Ovary (tissue), 9 donors: ENCODE measurements around the gene DDAH2. TPM values are rescaled to one million over a fixed set of nuclear protein-coding genes. Genes with fewer than 3 reads are reported as not detected.

ENCODE experiments used
- DNase-seq, 5 donors: peaks; one replicate each; pipeline ENCODE4 v3.0.0-alpha.2; 2019 to 2020
- H3K27ac ChIP-seq, 2 donors: fragments of 200-600 bp; one replicate each; pipeline versions ENCODE4 v1.5.1 to v1.8.0; 2019 to 2022
- H3K27me3 ChIP-seq: fragments of 200-600 bp; one replicate; pipeline ENCODE4 v1.8.0; 2022
- H3K36me3 ChIP-seq: fragments of 200-600 bp; sonication (generic); one replicate; pipeline ENCODE4 v1.5.1; 2019
- H3K4me1 ChIP-seq: one replicate; pipeline ENCODE4 v1.8.1; 2013; ENCODE audit warnings: mild to moderate bottlenecking, moderate library complexity; ENCODE audit not compliant: insufficient read depth
- H3K4me3 ChIP-seq: fragments of 200-600 bp; sonication (generic); one replicate; pipeline ENCODE4 v1.5.1; 2017
- H3K9me3 ChIP-seq, 2 donors: fragments of 200-600 bp in 1 of 2; sonication (generic) in 1 of 2; one replicate each; pipeline versions ENCODE4 v1.5.1 to v1.8.1; 2013 to 2019; ENCODE audit warnings: mild to moderate bottlenecking in 1 of 2, moderate library complexity in 1 of 2
- EP300 ChIP-seq: sonication (generic); formaldehyde crosslinking; IDR thresholded peaks from one replicate; pipeline ENCODE4 v1.6.1; 2017; ENCODE audit warnings: antibody characterized with exemption
- POLR2A ChIP-seq: fragments of 450-650 bp; IDR thresholded peaks from one replicate; pipeline ENCODE4 v1.6.1; 2017; ENCODE audit warnings: antibody characterized with exemption, mild to moderate bottlenecking, moderate library complexity
- WGBS, 3 donors: extraction: QIAGEN DNeasy Blood & Tissue Kit in 1 of 3; methylation state at CpG; one replicate each; pipeline versions ENCODE4 v1.1.5 to v1.1.7; 2013 to 2017; 5-methylcytosine and 5-hydroxymethylcytosine counted together
- intact Hi-C, 4 donors: fragments of 100-400 bp; cut with DNase I; formaldehyde crosslinking; loops; one replicate each; pipeline versions ENCODE4 v1.11.0 to v1.15.1; 2022 to 2023
- polyA plus RNA-seq, 2 donors: library from polyadenylated mRNA; stranded (reverse); fragments of 200-250 nt in 1 of 2; fragments of 350-450 nt in 1 of 2; fragmentation: Illumina TruSeq in 1 of 2; extraction: RNeasy Lipid Tissue Mini Kit (QIAGEN cat#74804) in 1 of 2; gene quantifications; one replicate each; pipeline ENCODE4 v1.2.3, GENCODE V29; 2013 to 2014
- total RNA-seq, 7 donors: library from RNA; depleted of rRNA in 2 of 7; stranded (reverse); fragments of >200 nt in 2 of 7; fragmentation: NEBNext Ultra II Directional in 3 of 7; extraction: Animal tissue kit (Norgen Biotek cat#: 25700) in 3 of 7; gene quantifications; one replicate each; pipeline versions ENCODE4 v1.1.0 to v1.2.4, GENCODE V29; 2016 to 2023
- TF ChIP-seq, protein P1 (sequence below), 3 donors: fragments of 450-650 bp in 2 of 3; fragments of 200-600 bp in 1 of 3; IDR thresholded peaks; one replicate each; pipeline versions ENCODE4 v1.5.1 to v1.8.0; 2016 to 2022; ENCODE audit warnings: antibody characterized with exemption in 3 of 3, mild to moderate bottlenecking in 1 of 3
- donor health status: DM: no; HTN: no; CAD: no; lungs with moderate emphysema.
- donor health status: DM: no; HTN: no; CAD: no.
- donor health status: Bipolar disorder and iron deficiency.
- donor health status: DM: yes; HTN: yes; CAD: no.
- donor health status: DM: no; HTN: no; CAD: no.
- donor health status: DM: yes; HTN: yes; CAD: no.

DDAH2 gene
- total and polyA plus RNA-seq, 9 donors = 23.9 to 139 (median 95.2) TPM

DNA sequence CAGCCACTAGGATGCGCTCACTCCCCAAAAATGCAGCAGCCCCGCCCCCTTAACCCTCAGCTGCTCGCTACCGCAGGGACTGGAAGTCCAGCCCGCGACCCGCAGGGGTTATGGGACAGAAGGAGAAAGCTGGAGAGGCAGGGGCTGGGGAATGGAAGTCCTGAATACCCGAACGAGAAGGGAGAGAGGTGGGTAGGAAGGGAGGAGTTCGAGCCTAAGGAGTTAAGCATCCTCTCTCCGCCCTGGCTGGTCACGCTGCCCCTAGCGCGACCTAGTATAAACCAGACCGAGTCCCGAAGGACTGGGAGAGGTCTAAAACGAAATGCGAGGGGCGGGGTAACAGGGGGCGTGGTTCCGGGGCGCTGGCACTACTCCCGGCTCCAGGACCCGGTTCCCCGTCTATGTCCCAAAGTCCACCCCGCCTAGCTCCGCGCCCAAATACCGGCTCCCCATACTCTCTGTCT, 448 bp upstream of the DDAH2 start:
- WGBS, 3 donors = 0 to 1% (median 0%) methylated on average over 29 of the region's 29 CpGs
- peak overlapping the region; percentile 97 for H3K4me3 ChIP-seq
- intact Hi-C loops = loop anchor here in 2 of 4 donors (2.0 to 10.0 kb wide), 5 partner anchors 27 to 455 kb away; partner anchors contain the start of genes ABHD16A (in 1 of the 2), AGER (in 1 of the 2), CSNK2B (in 1 of the 2) and HSPA1B (in 1 of the 2)
- H3K27me3 ChIP-seq = no peaks in the 10 kb centered on the region
- peak; percentile 92 to 96 (median 95) for DNase-seq
- TF ChIP-seq POLR2A (no peak), EP300 (no peak)
- TF ChIP-seq, protein P1, sequence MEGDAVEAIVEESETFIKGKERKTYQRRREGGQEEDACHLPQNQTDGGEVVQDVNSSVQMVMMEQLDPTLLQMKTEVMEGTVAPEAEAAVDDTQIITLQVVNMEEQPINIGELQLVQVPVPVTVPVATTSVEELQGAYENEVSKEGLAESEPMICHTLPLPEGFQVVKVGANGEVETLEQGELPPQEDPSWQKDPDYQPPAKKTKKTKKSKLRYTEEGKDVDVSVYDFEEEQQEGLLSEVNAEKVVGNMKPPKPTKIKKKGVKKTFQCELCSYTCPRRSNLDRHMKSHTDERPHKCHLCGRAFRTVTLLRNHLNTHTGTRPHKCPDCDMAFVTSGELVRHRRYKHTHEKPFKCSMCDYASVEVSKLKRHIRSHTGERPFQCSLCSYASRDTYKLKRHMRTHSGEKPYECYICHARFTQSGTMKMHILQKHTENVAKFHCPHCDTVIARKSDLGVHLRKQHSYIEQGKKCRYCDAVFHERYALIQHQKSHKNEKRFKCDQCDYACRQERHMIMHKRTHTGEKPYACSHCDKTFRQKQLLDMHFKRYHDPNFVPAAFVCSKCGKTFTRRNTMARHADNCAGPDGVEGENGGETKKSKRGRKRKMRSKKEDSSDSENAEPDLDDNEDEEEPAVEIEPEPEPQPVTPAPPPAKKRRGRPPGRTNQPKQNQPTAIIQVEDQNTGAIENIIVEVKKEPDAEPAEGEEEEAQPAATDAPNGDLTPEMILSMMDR (IDR thresholded peaks at IDR 0.05) = peak in 1 of 3 donors; percentile 23
- H3K27ac ChIP-seq = peak overlapping the region; percentile 93 to 97
- no peaks in the 10 kb centered on the region for H3K9me3 ChIP-seq
- no peaks in the 10 kb centered on the region for H3K36me3 ChIP-seq
- peaks cover 7% of the 10 kb centered on the region for H3K4me1 ChIP-seq

DNA sequence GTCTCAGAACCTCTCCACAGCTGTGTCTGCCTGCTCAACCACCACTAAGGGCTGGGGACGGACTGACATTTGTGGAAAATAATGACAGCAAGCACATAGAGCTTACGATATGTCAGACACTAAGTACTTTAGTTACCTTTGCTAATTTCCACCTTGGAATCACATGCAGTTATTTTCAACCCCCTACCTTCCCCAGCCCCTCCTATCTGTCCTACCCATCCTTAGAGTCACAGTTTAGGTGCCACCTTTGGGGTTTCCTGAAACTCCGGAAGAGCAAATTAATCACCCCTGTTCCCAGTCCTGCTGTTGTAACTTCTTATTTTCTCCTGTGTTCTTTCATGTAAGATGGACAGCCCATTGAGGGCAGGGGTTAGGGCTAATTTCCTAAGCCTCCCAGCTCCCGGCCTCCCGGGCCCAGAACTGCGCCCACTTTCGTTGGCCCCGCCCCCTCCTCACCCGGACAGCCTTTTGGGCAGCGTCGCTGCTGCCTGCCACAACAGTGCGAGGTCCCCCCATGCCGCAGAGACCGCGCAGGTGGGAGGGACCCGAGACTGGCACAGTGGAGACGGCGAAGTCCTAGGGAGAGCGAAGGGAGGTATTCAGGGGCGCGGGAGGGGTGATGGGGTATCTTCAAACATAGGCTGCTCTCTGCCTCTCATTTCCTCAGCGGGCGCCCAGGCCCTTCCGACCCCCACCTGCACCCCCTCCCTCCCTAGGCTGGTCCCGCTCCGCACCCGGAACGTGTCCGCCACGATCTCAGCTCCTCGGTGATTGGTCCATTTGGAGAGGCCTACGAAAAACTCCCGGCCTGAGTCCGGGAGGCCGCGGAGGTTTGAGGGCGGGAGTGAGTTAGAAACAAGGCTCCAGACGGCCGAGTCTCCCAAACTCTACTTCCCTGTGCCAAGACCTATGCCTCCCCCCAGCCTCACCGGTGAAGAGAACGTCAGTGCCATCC, 1.1 kb downstream of the DDAH2 start:
- intact Hi-C loops = loop anchor here in 2 of 4 donors (2.0 to 10.0 kb wide), 5 partner anchors 25 to 457 kb away; partner anchors contain the start of genes ABHD16A (in 1 of the 2), AGER (in 1 of the 2), CSNK2B (in 1 of the 2) and HSPA1B (in 1 of the 2)
- Histone ChIP-seq H3K4me1 (peaks cover 5% of the 10 kb centered on the region), H3K27me3 (no peaks in the 10 kb centered on the region), H3K9me3 (no peaks in the 10 kb centered on the region), H3K36me3 (no peaks in the 10 kb centered on the region), H3K4me3 (peak overlapping the region; percentile 97), H3K27ac (peak overlapping the region; percentile 93 to 97)
- DNase-seq = peak in 3 of 5 donors; percentile 25 to 52 (median 49)
- no peak for TF ChIP-seq POLR2A
- TF ChIP-seq EP300 = no peak
- TF ChIP-seq, protein P1 (IDR thresholded peaks at IDR 0.05) = no peak
- WGBS, 3 donors = 53 to 59% (median 54%) methylated on average over 41 of the region's 41 CpGs

DNA sequence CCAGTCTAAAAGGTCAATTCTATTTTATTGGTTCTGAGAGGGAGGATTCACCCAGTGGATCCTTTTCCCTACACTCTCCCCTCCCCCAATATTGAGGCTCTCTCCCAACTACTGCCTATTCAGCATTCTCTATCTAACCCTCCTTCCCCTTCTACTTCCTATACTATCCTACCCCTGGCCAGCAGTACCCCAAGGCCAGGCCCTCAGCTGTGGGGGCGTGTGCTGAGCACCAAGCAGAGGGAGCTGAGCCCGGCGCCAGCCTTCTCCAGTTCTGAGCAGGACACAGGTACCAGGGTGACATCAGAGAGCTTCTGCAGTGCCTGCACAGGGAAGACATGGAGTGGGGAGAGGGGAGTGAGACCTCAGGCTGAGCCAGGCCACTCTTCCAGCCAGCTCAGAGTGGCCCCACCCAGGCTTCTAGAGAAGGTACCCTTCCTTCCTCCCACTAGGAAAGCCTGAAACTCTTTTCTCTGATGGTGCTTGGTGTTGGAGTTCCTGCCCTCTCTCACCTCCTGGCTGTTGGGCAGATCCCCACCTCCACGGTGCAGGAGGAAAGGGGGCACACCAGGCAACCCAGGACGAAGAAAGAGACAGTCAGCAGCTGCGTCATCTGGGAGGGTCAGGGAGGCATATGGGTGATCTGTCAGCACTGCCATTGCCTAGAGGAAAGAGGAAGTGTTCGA, 1.9 kb downstream of the DDAH2 start:
- intact Hi-C loops = loop anchor here in 1 of 4 donors (5.0 to 10.0 kb wide), 3 partner anchors 60 to 458 kb away; partner anchors contain the start of genes AGER, CSNK2B, HSPA1B and LY6G5B
- Histone ChIP-seq H3K27ac (no peak overlapping the region), H3K36me3 (no peaks in the 10 kb centered on the region), H3K9me3 (no peaks in the 10 kb centered on the region), H3K4me3 (no peak overlapping the region), H3K4me1 (peaks cover 5% of the 10 kb centered on the region), H3K27me3 (no peaks in the 10 kb centered on the region)
- 69 to 74% (median 73%) methylated on average over 7 of the region's 7 CpGs for WGBS, 3 donors
- TF ChIP-seq POLR2A (no peak), EP300 (no peak)
- TF ChIP-seq, protein P1 (IDR thresholded peaks at IDR 0.05) = no peak
- no peak for DNase-seq
